K562 (cell line): ENCODE results near the gene RDH5. TPM values are rescaled to one million over a fixed set of nuclear protein-coding genes. Genes with fewer than 3 reads are reported as not detected.

ENCODE experiments used
- ARID2 ChIP-seq: fragments of 450-650 bp; IDR thresholded peaks from 2 replicates; pipeline ENCODE4 v1.6.1; 2017; ENCODE audit warnings: antibody characterized with exemption, mild to moderate bottlenecking
- L3MBTL2 ChIP-seq: fragments of 450-650 bp; IDR thresholded peaks from 2 replicates; pipeline ENCODE4 v1.6.1; 2016; ENCODE audit warnings: mild to moderate bottlenecking, moderate library complexity
- PCBP2 ChIP-seq: fragments of 200-400 bp; formaldehyde crosslinking; IDR thresholded peaks from 2 replicates; pipeline ENCODE4 v1.6.1; 2018; ENCODE audit warnings: low read length, low read depth, mild to moderate bottlenecking, moderate library complexity; ENCODE audit not compliant: poor library complexity, severe bottlenecking
- PTTG1 ChIP-seq: fragments of 450-650 bp; IDR thresholded peaks from 2 replicates; pipeline ENCODE4 v1.6.1; 2016; ENCODE audit warnings: low read depth, mild to moderate bottlenecking, missing genetic modification characterization, missing compliant biosample characterization
- ZBTB7A ChIP-seq: IDR thresholded peaks from 2 replicates; pipeline ENCODE4 v1.6.1; 2011; ENCODE audit warnings: low read depth, mild to moderate bottlenecking, low read length, moderate library complexity, borderline replicate concordance; ENCODE audit not compliant: control insufficient read depth
- ZNF174 ChIP-seq: fragments of 250-450 bp; sonication (Bioruptor Pico); IDR thresholded peaks from 2 replicates; pipeline ENCODE4 v1.4.0; 2020; ENCODE audit warnings: mild to moderate bottlenecking
- ZNF780A ChIP-seq: fragments of 250-450 bp; sonication (Bioruptor Pico); IDR thresholded peaks from 2 replicates; pipeline ENCODE4 v1.5.0; 2021; ENCODE audit warnings: mild to moderate bottlenecking
- polyA plus RNA-seq, 8 experiments: library from polyadenylated mRNA; depleted of rRNA in 4 of 8; stranded (reverse) in 5 of 8; unstranded in 3 of 8; fragments of >200 nt; fragmentation: Nextera tagmentation in 2 of 8; fragmentation: Illumina TruSeq in 1 of 8; extraction: Ambion mirVana in 2 of 8; extraction: Trizol in 1 of 8; gene quantifications; 2 replicates each; pipeline versions ENCODE4 v1.2.1 to v1.2.3, GENCODE V29; 2011 to 2014; ENCODE audit warnings: inconsistent platforms in 1 of 8, missing spikeins in 1 of 8
- total RNA-seq, 7 experiments: library from RNA; depleted of rRNA in 6 of 7; stranded (reverse); fragments of >200 nt in 6 of 7; fragmentation: Illumina TruSeq in 2 of 7; extraction: Trizol in 2 of 7; gene quantifications; 2 replicates each; pipeline versions ENCODE4 v1.2.1 to v1.2.3, GENCODE V29; 2011 to 2021; ENCODE audit warnings: low replicate concordance in 1 of 7
- TF ChIP-seq, protein P1 (sequence below), 2 experiments: fragments of 450-650 bp in 1 of 2; IDR thresholded peaks; 2 replicates each; pipeline ENCODE4 v1.6.1; 2011 to 2017; ENCODE audit warnings: low read depth in 2 of 2, antibody characterized with exemption in 1 of 2, borderline replicate concordance in 1 of 2, low read length in 1 of 2, mild to moderate bottlenecking in 1 of 2, mixed read lengths in 1 of 2; ENCODE audit not compliant: control insufficient read depth in 1 of 2
- TF ChIP-seq, protein P2 (sequence below), 2 experiments: fragments of 150-350 bp in 1 of 2; IDR thresholded peaks; 2 replicates each; pipeline ENCODE4 v1.6.1; 2012 to 2016; ENCODE audit warnings: low read depth in 2 of 2, low read length in 2 of 2, mild to moderate bottlenecking in 1 of 2, moderate library complexity in 1 of 2
- TF ChIP-seq, protein P3 (sequence below): sonication (generic); formaldehyde crosslinking; IDR thresholded peaks from 2 replicates; pipeline ENCODE4 v1.8.0; 2022; ENCODE audit warnings: missing genetic modification reagents, mild to moderate bottlenecking, borderline replicate concordance
- TF ChIP-seq, protein P4 (sequence below): sonication (generic); formaldehyde crosslinking; IDR thresholded peaks from 2 replicates; pipeline ENCODE4 v1.8.1; 2022; ENCODE audit warnings: missing genetic modification reagents
- TF ChIP-seq, protein P5 (sequence below): IDR thresholded peaks from 2 replicates; pipeline ENCODE4 v1.6.1; 2016; ENCODE audit warnings: missing genetic modification characterization, missing compliant biosample characterization

Gene RDH5
- total and polyA plus RNA-seq, 9 of the 15 experiments (the other 6 are each of a cell fraction or from before 2014, with no cell fraction given) = 0.28 to 2.0 (median 1.1) TPM; not detected in 1

DNA sequence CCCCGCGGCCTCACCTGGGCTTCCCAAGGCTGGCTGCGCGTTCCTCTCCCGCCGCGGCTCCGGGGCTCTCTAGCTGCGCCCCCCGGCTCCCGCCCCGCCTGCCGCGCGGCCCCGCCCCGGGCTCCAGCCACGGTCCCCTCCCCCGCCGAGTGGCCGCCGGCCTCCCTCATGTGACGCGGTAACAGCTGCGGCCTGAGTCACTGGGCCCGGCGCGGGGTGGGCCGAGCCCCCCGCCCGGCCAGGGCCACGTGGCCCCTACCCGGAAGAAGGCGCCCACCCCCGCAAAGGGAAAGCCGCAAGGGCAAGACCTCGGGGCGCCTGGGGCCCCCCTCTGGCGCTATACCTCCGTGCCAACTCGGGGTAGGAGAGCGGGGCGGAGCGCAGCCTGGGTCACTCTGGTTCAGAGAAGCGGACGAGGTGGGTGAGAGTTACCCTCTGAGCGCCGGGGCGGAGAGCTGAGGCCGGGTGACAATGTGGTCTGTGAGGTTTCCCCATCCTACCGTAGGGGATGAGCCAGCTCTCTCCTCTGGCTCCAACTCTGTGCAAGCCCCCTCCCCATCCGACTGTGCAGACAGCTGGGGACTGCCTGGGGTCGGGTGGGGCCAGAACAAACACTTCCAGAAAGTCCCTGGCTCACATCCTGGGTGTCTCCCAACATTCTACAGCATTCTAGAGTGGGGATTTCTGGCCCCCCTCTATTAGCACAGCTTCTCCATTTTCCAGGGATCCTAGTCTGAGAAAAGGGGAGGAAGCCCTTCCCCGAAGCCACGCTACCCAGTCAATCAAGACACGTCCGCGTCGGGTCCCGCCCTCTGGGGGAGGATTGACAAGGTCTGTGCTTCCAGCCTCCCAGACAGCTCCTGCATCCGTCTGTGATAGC, 9.0 kb downstream of the RDH5 start, which contains the start of gene CD63 (continued):
- TF ChIP-seq, protein P1, sequence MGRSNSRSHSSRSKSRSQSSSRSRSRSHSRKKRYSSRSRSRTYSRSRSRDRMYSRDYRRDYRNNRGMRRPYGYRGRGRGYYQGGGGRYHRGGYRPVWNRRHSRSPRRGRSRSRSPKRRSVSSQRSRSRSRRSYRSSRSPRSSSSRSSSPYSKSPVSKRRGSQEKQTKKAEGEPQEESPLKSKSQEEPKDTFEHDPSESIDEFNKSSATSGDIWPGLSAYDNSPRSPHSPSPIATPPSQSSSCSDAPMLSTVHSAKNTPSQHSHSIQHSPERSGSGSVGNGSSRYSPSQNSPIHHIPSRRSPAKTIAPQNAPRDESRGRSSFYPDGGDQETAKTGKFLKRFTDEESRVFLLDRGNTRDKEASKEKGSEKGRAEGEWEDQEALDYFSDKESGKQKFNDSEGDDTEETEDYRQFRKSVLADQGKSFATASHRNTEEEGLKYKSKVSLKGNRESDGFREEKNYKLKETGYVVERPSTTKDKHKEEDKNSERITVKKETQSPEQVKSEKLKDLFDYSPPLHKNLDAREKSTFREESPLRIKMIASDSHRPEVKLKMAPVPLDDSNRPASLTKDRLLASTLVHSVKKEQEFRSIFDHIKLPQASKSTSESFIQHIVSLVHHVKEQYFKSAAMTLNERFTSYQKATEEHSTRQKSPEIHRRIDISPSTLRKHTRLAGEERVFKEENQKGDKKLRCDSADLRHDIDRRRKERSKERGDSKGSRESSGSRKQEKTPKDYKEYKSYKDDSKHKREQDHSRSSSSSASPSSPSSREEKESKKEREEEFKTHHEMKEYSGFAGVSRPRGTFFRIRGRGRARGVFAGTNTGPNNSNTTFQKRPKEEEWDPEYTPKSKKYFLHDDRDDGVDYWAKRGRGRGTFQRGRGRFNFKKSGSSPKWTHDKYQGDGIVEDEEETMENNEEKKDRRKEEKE (IDR thresholded peaks at IDR 0.05; ENCODE audit: borderline replicate concordance in 1 of 2, control insufficient read depth in 1 of 2, low read depth in 2 of 2, low read length in 1 of 2) = no peak
- no peak for TF ChIP-seq ARID2
- TF ChIP-seq ZNF174 (CRISPR knock-in tag) = no peak
- peak; percentile 98 for TF ChIP-seq ZBTB7A
- TF ChIP-seq, protein P2, sequence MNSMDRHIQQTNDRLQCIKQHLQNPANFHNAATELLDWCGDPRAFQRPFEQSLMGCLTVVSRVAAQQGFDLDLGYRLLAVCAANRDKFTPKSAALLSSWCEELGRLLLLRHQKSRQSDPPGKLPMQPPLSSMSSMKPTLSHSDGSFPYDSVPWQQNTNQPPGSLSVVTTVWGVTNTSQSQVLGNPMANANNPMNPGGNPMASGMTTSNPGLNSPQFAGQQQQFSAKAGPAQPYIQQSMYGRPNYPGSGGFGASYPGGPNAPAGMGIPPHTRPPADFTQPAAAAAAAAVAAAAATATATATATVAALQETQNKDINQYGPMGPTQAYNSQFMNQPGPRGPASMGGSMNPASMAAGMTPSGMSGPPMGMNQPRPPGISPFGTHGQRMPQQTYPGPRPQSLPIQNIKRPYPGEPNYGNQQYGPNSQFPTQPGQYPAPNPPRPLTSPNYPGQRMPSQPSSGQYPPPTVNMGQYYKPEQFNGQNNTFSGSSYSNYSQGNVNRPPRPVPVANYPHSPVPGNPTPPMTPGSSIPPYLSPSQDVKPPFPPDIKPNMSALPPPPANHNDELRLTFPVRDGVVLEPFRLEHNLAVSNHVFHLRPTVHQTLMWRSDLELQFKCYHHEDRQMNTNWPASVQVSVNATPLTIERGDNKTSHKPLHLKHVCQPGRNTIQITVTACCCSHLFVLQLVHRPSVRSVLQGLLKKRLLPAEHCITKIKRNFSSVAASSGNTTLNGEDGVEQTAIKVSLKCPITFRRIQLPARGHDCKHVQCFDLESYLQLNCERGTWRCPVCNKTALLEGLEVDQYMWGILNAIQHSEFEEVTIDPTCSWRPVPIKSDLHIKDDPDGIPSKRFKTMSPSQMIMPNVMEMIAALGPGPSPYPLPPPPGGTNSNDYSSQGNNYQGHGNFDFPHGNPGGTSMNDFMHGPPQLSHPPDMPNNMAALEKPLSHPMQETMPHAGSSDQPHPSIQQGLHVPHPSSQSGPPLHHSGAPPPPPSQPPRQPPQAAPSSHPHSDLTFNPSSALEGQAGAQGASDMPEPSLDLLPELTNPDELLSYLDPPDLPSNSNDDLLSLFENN (IDR thresholded peaks at IDR 0.05; ENCODE audit: low read depth in 2 of 2, low read length in 2 of 2) = no peak
- TF ChIP-seq ZNF780A (CRISPR knock-in tag) = no peak
- no peak for TF ChIP-seq PTTG1
- TF ChIP-seq, protein P3, sequence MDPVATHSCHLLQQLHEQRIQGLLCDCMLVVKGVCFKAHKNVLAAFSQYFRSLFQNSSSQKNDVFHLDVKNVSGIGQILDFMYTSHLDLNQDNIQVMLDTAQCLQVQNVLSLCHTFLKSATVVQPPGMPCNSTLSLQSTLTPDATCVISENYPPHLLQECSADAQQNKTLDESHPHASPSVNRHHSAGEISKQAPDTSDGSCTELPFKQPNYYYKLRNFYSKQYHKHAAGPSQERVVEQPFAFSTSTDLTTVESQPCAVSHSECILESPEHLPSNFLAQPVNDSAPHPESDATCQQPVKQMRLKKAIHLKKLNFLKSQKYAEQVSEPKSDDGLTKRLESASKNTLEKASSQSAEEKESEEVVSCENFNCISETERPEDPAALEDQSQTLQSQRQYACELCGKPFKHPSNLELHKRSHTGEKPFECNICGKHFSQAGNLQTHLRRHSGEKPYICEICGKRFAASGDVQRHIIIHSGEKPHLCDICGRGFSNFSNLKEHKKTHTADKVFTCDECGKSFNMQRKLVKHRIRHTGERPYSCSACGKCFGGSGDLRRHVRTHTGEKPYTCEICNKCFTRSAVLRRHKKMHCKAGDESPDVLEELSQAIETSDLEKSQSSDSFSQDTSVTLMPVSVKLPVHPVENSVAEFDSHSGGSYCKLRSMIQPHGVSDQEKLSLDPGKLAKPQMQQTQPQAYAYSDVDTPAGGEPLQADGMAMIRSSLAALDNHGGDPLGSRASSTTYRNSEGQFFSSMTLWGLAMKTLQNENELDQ = no peak
- TF ChIP-seq, protein P4, sequence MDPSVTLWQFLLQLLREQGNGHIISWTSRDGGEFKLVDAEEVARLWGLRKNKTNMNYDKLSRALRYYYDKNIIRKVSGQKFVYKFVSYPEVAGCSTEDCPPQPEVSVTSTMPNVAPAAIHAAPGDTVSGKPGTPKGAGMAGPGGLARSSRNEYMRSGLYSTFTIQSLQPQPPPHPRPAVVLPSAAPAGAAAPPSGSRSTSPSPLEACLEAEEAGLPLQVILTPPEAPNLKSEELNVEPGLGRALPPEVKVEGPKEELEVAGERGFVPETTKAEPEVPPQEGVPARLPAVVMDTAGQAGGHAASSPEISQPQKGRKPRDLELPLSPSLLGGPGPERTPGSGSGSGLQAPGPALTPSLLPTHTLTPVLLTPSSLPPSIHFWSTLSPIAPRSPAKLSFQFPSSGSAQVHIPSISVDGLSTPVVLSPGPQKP (CRISPR knock-in tag) = no peak
- TF ChIP-seq, protein P5, sequence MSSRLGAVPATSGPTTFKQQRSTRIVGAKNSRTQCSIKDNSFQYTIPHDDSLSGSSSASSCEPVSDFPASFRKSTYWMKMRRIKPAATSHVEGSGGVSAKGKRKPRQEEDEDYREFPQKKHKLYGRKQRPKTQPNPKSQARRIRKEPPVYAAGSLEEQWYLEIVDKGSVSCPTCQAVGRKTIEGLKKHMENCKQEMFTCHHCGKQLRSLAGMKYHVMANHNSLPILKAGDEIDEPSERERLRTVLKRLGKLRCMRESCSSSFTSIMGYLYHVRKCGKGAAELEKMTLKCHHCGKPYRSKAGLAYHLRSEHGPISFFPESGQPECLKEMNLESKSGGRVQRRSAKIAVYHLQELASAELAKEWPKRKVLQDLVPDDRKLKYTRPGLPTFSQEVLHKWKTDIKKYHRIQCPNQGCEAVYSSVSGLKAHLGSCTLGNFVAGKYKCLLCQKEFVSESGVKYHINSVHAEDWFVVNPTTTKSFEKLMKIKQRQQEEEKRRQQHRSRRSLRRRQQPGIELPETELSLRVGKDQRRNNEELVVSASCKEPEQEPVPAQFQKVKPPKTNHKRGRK (tag) = no peak
- no peak for TF ChIP-seq PCBP2
- TF ChIP-seq L3MBTL2 = peak; percentile 72
